ENCODE results near the gene CCDC197. TPM values are rescaled to one million over a fixed set of nuclear protein-coding genes. Genes with fewer than 3 reads are reported as not detected.

The CCDC197 gene
- not detected for polyA plus RNA-seq (2012; ENCODE audit: missing spikeins)

GRCh38 chr14:93997082-93997481 lies at the start of gene CCDC197:
Gene CCDC197, plus strand, starts transcription at chr14:93997301. Its CDS starts 831 bp downstream, at chr14:93998132.
- TF ChIP-seq TAF1 (IDR thresholded peaks at IDR 0.05; ENCODE audit: borderline replicate concordance, low read depth, low read length) (no peak), POLR2AphosphoS5 (IDR thresholded peaks at IDR 0.05; ENCODE audit: low read depth, low read length) (no peak), POLR2A (IDR thresholded peaks at IDR 0.05; ENCODE audit: low read depth, low read length) (no peak)
- no peak for DNase-seq (ENCODE audit: insufficient read length)
- FAIRE-seq: peak; percentile 54

DNA sequence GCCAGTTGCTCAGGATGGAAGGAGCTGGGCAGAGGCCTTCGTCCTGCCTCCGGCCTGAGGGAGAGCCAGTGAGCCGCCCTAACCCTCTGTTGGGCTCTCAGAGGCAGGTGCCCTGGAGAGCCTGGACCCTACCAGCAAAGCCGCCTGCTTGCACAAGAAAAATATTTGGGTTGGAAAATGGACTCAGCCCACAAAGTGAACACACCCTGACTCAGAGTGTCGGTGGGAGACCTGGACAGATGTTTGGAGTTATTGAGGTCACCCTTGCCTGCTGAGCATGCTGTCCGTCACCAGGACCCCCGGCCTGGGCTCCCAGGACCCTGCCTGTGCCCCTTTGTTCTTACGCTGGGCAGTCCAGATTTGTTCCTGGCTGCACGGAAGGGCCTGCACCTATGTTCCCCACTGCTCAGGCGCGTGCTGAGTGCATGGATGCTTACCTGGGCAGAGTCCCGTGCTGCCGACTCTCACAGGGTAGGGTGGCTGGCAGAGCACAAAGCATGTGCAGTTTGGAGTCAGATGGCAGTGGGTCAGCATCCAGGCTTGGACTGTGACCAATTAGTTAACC lies 47.5 kb upstream of the CCDC197 start:
- FAIRE-seq (no peak), DNase-seq (ENCODE audit: insufficient read length) (no peak)
- TF ChIP-seq POLR2A (IDR thresholded peaks at IDR 0.05; ENCODE audit: low read depth, low read length): no peak
- no peak for TF ChIP-seq POLR2AphosphoS5 (IDR thresholded peaks at IDR 0.05; ENCODE audit: low read depth, low read length)
- TF ChIP-seq TAF1 (IDR thresholded peaks at IDR 0.05; ENCODE audit: borderline replicate concordance, low read depth, low read length): no peak

- no peak for TF ChIP-seq POLR2AphosphoS5 (IDR thresholded peaks at IDR 0.05; ENCODE audit: low read depth, low read length)
- no peak for TF ChIP-seq POLR2A (IDR thresholded peaks at IDR 0.05; ENCODE audit: low read depth, low read length)
- no peak for TF ChIP-seq TAF1 (IDR thresholded peaks at IDR 0.05; ENCODE audit: borderline replicate concordance, low read depth, low read length)
- FAIRE-seq (no peak), DNase-seq (ENCODE audit: insufficient read length) (no peak)
Measured at GRCh38 chr14:93950948-93951634, 46.0 kb upstream of the CCDC197 start.

DNA sequence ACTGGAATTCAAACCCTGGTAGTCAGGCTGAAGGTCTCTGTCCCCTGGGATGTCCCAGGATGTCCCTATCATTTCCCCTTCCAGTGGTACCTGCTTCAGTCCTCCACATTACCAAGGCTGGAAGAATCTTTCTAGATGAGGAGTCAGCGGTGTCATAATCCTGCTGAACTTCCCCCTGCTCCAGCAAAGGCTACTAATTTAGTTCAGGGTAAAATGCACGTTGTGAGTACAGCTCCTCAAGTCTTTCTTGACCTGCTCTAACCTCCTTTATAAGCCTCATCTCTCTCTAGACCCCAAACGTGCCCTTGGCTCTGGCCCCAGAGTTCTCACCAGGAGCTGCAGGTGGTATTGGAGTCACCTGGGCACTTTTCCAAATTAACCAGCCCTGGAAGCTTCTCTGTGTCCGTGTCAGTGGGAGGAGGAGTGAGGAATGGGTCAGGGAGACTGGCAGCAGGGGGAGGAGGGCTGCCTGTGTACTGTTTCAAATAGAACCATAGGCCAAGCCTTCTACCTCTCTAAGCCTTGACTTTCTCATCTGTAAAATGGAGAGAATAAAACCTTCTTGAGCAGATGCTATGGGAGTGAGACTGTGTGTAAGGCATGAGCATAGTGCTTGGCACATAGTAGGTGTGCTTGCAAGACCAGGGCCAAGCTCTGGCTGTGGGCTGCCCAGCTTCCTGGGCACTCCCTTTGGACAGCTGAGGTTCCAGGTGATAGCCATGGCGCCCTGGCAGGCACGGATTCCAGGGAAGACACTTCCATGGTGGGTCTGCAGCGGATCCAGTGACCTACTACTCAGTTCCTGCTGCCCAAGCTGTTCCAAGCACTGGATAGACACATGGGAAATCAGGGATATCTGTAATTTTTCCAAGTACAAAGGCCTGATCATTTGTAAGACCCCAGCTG lies 45.2 kb upstream of the CCDC197 start:
- TF ChIP-seq TAF1 (IDR thresholded peaks at IDR 0.05; ENCODE audit: borderline replicate concordance, low read depth, low read length): no peak
- TF ChIP-seq POLR2AphosphoS5 (IDR thresholded peaks at IDR 0.05; ENCODE audit: low read depth, low read length): no peak
- TF ChIP-seq POLR2A (IDR thresholded peaks at IDR 0.05; ENCODE audit: low read depth, low read length): no peak
- DNase-seq (ENCODE audit: insufficient read length): no peak
- no peak for FAIRE-seq

- DNase-seq (ENCODE audit: insufficient read length) (no peak), FAIRE-seq (no peak)
- TF ChIP-seq TAF1 (IDR thresholded peaks at IDR 0.05; ENCODE audit: borderline replicate concordance, low read depth, low read length): no peak
- no peak for TF ChIP-seq POLR2AphosphoS5 (IDR thresholded peaks at IDR 0.05; ENCODE audit: low read depth, low read length)
- TF ChIP-seq POLR2A (IDR thresholded peaks at IDR 0.05; ENCODE audit: low read depth, low read length): no peak
Measured at GRCh38 chr14:93952829-93953228, 44.3 kb upstream of the CCDC197 start.

DNA sequence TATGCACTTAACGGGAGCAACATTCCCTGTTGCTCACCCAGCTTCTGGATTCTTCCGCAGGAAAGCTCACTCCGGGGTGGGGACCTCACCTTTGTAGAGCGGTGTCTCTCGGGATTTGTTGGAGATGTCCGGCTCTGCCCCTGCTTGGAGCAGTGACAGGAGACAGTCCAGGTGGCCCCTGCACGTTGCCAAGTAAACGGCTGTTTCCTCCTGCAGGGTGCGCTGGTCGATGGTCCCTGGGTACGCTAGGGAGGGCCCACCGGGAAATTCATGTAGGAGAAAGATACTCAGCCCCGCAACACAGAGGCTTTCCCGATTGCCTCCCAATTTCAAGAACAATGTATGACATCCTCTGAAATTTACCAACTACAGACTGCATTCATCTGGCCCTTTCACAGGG lies 43.8 kb upstream of the CCDC197 start:
- FAIRE-seq: no peak
- no peak for DNase-seq (ENCODE audit: insufficient read length)
- TF ChIP-seq POLR2AphosphoS5 (IDR thresholded peaks at IDR 0.05; ENCODE audit: low read depth, low read length): no peak

DNA sequence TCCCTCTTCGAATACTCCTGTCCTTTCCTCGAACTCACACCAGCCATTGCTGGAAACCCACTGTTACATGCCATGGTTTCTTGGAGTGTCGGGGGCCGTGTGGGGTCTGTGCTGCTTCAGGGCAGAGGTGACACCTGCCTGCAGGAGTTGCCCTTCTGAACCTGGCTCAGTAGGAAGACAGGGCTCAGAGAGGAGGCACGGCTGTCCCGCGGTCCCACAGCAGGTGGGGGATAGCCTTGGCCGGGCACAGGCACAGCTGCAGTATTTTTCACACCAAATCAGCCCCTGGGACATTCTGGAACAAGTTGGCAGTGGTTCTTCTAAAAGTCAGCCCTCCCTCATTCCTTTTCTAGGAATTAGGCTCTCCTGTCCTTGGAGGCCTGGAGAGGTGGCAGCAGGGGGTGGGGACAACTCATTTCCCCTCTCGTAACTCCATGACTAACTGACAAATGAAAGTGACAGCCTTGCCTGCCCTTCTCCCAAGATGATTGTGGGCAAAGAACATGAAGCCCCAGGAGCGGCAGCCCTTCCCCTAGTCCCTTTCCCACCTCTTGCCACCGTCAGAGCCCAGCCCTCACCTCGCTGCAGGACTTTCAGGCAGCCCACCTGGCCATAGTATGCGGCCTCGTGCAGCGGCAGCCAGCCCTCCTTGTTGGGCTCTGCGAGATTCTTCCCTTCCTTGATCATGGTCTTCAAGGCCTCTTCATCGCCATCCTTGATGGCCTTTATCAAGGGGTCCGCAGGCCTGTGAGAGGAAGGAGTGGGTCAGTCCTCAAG lies 43.2 kb upstream of the CCDC197 start:
- FAIRE-seq (peak; percentile 50), DNase-seq (ENCODE audit: insufficient read length) (no peak)
- TF ChIP-seq POLR2A (IDR thresholded peaks at IDR 0.05; ENCODE audit: low read depth, low read length) (no peak; the same call in 1 of the 2 replicates), POLR2AphosphoS5 (IDR thresholded peaks at IDR 0.05; ENCODE audit: low read depth, low read length) (no peak), TAF1 (IDR thresholded peaks at IDR 0.05; ENCODE audit: borderline replicate concordance, low read depth, low read length) (no peak)

DNA sequence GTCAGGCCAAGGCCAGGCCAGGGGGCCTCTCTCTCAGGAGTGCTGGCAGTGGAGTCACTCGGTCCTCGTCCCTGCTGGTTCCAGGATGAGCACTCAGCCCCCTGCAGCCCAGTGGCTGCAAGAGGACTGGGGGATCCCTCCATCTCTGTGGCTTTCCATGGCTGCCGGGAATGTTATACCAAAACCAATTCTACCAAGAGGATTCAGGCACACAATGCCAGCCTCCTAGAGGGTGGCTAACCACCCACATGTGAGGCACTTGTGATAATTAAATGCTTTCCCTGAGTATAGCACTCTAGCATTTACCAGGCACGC lies 42.6 kb upstream of the CCDC197 start:
- FAIRE-seq: no peak
- TF ChIP-seq TAF1 (IDR thresholded peaks at IDR 0.05; ENCODE audit: borderline replicate concordance, low read depth, low read length): no peak
- no peak for TF ChIP-seq POLR2A (IDR thresholded peaks at IDR 0.05; ENCODE audit: low read depth, low read length)
- TF ChIP-seq POLR2AphosphoS5 (IDR thresholded peaks at IDR 0.05; ENCODE audit: low read depth, low read length): no peak
- no peak for DNase-seq (ENCODE audit: insufficient read length)

DNA sequence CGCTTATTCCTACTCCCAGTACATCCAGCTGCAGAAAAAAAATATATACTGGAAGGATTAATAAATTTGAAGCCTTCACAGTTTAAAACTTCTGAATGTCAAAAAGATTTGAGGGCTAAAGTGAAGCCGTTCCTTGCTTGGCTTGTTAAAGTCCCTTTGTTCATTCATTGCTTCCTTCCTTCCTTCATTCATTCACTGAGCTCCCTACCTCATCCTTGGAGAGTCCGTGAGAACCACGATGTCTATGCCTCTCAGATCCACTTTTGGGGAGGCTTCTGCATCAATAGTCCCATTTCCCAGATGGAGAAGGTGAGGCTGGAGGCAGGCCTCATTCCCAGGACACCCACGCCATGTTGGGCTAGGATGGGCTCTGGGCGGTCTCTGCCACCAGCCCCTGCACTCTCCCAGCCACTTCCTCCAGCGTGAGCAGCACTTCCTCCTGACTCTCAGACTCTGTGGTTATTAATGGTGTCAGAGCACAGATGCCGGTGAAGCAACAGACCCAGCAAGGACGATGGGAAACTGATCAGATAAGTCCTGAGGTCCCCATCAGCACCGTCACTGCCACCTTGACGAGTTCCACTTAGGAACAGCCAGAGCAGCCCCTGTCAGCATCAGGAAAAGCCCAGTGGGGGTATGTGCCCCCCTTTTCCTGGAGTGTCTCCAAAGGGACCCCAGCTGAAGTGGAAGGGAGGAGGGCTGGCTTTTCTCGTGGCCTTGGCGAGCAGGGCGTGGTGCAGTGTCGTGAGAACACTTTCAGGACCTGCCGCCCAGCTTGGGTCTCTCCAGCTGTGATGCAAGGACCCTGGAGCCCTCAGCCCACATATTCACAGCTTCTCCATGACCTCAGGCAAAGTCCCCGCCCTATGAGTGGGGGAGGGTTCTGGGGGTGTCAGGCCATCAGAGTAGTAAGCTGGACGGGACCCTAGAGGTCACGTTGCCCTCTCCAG lies 41.9 kb upstream of the CCDC197 start:
- FAIRE-seq (peak; percentile 98), DNase-seq (ENCODE audit: insufficient read length) (no peak)
- TF ChIP-seq TAF1 (IDR thresholded peaks at IDR 0.05; ENCODE audit: borderline replicate concordance, low read depth, low read length) (no peak), POLR2A (IDR thresholded peaks at IDR 0.05; ENCODE audit: low read depth, low read length) (peak; percentile 74; the same call in 1 of the 2 replicates), POLR2AphosphoS5 (IDR thresholded peaks at IDR 0.05; ENCODE audit: low read depth, low read length) (peak; percentile 69)

DNA sequence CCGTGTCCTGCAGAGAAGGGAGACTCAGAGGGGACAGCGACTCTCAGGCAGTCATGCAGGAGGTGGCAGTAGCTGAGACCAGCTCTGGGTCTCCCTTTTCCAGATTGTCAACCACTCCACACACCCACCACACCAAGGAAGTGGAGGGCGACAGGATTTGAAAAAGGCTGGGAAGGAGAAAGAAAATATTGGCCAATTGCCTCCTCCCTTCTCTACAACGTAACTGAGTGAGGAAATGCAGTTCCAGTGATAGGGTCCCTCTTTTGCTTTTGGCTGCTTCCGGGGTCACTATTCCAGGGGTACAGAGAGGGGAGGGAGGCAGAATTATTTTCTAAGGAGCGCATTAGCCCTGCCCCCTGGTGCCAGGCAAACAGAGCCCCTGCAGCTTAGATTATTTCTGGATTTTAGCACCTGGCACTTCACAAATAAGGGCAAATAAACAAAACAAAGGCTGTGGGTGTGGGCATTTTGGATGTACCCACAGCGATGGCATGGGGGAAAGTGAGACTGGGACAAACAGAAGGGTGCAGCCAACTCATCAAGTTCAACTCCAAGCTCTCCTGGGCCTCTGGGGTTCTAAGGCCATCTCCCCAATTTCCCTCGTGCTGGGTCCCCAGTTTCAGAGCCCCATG lies 41.1 kb upstream of the CCDC197 start:
- FAIRE-seq: peak; percentile 66
- TF ChIP-seq TAF1 (IDR thresholded peaks at IDR 0.05; ENCODE audit: borderline replicate concordance, low read depth, low read length): no peak; the same call in 1 of the 2 replicates
- no peak for TF ChIP-seq POLR2A (IDR thresholded peaks at IDR 0.05; ENCODE audit: low read depth, low read length)
- TF ChIP-seq POLR2AphosphoS5 (IDR thresholded peaks at IDR 0.05; ENCODE audit: low read depth, low read length): no peak
- DNase-seq (ENCODE audit: insufficient read length): no peak
